RPMI7951 (cell line): ENCODE measurements around the gene DNAJC1. TPM values are rescaled to one million over a fixed set of nuclear protein-coding genes. Genes with fewer than 3 reads are reported as not detected.
"Not testable (repeated sequence)": the region's sequence is repeated elsewhere in the genome, so short reads cannot be mapped to it uniquely, and the experiment has no call there.

Experiments used
- DNase-seq: peaks from one replicate; pipeline ENCODE4 v3.0.0-alpha.2; 2012; ENCODE audit warnings: low read depth
- total RNA-seq: library from RNA; depleted of rRNA; stranded (reverse); fragments of >200 nt; shearing (Covaris generic); gene quantifications from 2 replicates; pipeline ENCODE4 v1.2.3, GENCODE V29; 2014; rRNA removed

DNAJC1 gene
- total RNA-seq, 1 experiment from 2014 or later: 30.5 TPM

GRCh38 chr10:21727452-21728168 is 275.9 kb downstream of the DNAJC1 start:
- peak; percentile 57 for DNase-seq

GRCh38 chr10:21726601-21727225 is 276.8 kb downstream of the DNAJC1 start:
- peak; percentile 21 for DNase-seq

GRCh38 chr10:21724687-21725367 is 278.7 kb downstream of the DNAJC1 start:
- DNase-seq: peak; percentile 100

- DNase-seq: peak; percentile 52
These were observed 279.4 kb downstream of the DNAJC1 start for GRCh38 chr10:21724020-21724589.

- no peak for DNase-seq
These were observed 281.3 kb downstream of the DNAJC1 start for GRCh38 chr10:21722209-21722608.

GRCh38 chr10:21721000-21721665 is 282.4 kb downstream of the DNAJC1 start:
- DNase-seq: no peak

- DNase-seq: no peak
These were observed 283.4 kb downstream of the DNAJC1 start for GRCh38 chr10:21720090-21720489.

GRCh38 chr10:21719502-21719901 is 284.0 kb downstream of the DNAJC1 start:
- DNase-seq: no peak

GRCh38 chr10:21717437-21718054 is 286.0 kb downstream of the DNAJC1 start:
- DNase-seq: not testable (repeated sequence)

- DNase-seq: peak; percentile 86
These were observed 287.9 kb downstream of the DNAJC1 start for GRCh38 chr10:21715531-21716195.

- DNase-seq: no peak
These were observed 290.6 kb downstream of the DNAJC1 start for GRCh38 chr10:21712975-21713374.

- DNase-seq: no peak
These were observed 296.0 kb downstream of the DNAJC1 start for GRCh38 chr10:21707498-21707897.

Other genes with a start within 250 kb of the DNAJC1 start
- not detected in 2 replicates for gene EBLN1, start 214.3 kb upstream of the DNAJC1 start, total RNA-seq